Amygdala (tissue), 56 donors: Measurements from ENCODE around the gene AKTIP.

ENCODE experiments used
- DNase-seq, 56 donors: peaks; one replicate each; lab custom pipeline; 2025; lab: John Stamatoyannopoulos, UW

Gene AKTIP

DNA sequence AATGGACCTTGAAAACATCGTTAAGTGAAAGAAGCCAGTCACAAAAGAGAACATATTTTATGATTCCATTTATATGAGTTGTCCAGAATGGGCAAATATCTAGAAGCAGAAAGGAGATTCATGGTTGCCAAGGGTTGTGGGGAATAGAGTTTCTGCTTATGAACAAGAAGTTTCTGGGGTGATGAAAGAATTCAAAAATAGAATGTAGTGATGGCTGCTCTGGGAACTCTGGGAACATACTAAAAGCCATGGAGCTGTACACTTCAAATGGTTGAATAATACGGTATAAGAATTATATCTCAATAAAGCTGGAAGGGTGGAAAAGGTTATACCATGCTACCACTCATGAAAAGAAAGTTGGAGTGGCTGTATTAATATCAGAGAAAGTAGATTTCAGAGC is 18.5 kb downstream of the AKTIP start:
- no peak for DNase-seq

DNA sequence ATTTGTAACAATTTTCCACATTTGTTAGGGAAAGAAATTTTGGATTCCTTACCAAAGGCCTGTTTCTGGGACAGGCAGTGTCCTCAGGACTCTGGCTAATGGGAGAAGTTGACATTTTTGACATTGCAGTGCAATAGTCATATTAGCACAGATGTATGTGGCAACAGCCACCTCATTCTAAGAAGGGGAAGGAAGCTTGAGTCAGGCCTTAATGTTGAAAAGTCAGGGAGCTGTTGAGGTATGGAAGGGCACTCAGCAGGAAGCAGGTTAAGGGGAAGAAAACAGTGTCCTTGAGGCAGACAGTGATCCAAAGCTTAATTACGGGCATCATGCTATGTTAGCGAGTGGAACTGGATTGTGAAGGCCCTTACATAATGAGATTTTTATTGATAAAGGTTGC is 20.9 kb downstream of the AKTIP start:
- no peak for DNase-seq

DNA sequence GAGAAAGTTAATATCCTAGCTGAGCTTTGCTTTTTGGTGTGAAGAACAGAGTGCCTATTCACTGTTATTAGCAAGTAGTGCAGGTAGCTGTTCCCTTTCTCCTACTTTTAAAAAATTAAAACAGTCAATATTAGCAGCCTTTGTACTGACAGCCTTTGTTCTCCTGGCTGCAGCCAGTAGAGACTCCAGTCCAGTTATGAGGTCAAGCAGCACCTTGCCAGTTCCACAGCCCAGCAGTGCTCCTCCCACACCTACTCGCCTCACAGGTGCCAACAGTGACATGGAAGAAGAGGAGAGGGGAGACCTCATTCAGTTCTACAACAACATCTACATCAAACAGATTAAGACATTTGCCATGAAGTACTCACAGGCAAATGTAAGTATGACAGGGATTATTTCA is 22.6 kb downstream of the AKTIP start:
- no peak for DNase-seq

DNA sequence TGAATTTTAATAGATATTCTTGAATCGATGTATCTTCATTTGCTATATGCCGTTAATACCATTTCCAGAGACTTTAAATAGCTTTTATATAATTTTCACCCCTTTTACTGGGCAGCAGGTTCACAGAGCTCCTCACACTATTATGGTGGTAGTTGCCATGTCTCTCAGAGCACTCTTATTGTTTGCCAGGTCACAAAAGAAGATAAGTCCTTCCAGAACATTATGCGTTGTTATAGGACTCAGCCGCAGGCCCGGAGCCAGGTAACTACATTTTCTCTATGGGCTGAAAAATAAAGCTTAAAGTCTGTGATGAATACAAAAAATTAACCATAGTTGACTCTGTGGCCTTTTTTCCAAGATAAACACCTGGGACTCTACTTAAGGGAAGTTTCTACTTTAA is 24.0 kb downstream of the AKTIP start:
- DNase-seq, result no peak

DNA sequence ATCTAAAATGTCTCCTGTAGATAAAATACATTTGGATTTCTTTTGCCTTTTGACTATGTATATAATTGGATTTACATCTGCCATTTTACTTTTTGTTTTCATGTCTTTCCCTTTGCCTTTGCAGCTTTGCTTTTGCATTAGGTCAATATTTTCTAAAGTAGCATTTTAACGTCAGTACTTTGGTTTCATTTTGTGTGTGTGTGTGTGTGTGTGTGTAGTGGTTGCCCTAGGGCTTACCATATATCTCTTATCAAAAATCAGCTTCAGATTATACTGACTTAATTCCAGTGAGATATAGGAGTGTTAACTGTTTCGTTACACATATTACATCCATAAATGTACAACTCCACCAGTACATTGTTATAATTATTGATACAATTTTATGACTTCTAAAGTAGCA is 26.1 kb downstream of the AKTIP start:
- DNase-seq, result no peak

DNA sequence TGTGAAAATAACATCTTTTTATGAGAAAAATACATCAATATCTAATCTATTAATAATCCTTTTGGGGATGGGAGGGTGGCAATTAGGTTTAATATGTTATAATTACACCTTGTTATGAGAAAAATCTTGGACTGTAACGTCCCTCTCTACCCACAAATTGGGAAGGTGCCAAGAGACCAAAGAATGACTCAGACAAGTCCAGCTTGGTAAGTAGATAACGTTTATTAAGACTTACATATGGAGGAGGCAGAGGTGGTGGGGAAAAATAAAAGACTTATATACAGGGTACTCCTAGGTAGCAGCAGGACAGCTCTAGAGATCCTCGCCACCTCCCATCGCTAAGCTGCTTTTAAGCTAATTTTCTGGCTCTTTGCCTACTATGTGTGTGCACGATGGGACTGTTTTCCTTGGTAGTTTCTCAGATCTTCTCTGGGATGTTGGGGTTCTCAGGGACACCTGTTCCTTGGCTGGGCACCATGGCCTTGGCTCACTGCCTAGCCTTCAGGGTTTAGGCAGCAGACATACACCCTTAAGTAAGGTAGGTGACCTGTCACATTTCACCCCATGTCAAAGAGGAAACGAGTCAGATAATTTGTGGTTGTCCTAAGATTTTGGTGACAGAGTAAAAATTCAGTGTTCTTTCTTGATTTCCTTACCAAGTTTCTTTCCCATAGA is 37.3 kb downstream of the AKTIP start:
- peak in 2 of 56 donors; percentile 4 to 5 for DNase-seq

DNA sequence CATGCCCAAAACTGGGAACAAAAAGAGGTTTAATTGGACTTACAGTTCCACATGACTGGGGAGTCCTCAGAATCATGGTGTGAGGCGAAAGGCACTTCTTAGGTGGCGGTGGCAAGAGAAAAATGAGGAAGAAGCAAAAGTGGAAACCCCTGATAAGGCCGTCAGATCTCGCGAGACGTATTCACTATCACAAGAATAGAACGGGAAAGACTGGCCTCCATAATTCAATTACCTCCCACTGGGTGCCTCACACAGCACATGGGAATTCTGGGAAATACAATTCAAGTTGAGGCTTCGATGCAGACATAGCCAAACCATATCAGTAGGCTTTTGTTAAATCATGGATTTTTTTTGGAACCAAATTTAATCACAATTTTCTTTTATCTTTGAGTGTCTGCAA is 44.4 kb downstream of the AKTIP start:
- DNase-seq, result no peak

DNA sequence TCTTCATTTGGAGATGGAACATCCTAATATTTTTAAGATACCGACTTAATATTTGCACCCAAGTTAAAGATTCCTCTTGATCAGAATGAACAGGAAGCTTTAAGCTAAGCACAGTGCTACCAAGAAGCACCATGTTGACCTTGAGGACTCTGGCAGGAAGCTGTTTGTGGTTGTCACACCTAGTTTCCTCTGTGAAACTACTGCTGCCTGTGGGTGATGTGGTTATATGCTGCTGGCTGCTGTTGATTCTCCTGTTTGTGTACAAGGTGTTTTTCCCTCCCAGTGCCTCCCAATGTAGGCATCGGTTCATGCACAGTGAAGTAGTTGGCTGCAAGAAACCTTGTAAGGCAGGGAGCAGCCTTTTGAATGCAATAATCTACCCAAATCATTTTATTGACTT is 45.3 kb downstream of the AKTIP start:
- DNase-seq, result no peak

DNA sequence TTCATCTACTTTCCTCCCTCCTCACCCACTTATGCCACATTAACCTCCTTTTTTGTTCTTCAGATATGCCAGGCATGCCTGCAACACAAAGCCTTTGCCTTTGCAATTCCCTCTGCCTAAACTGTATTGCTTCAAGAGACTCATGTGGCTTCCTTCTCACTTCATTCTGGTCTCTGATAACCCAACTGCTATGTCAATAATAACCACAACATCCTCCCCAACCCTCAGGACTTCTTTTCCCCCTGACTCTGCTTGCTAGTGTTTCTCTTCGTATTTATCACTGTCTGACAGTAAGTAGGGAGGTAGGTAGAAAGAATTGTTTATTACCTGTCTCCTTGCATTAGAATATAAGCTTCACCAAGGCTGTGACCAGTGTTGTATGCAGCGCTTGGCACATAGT is 46.4 kb downstream of the AKTIP start:
- DNase-seq, result no peak

DNA sequence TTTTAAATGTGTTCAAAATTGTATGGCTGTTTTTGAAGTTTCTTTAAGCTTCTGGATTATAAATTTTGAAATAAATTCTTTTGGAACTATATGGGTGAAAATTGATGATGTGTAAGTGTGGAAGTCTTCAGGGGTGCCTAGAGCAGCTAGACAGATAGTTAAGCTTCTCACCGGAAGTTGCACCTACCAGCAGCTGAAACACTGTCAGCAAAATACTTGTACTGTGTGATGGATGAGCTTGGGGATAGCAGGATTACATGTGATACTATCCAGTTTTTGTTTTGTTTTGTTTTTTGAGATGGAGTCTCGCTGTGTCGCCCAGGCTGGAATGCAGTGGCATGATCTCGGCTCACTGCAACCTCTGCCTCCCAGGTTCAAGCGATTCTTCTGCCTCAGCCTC is 49.1 kb downstream of the AKTIP start:
- DNase-seq, result no peak

DNA sequence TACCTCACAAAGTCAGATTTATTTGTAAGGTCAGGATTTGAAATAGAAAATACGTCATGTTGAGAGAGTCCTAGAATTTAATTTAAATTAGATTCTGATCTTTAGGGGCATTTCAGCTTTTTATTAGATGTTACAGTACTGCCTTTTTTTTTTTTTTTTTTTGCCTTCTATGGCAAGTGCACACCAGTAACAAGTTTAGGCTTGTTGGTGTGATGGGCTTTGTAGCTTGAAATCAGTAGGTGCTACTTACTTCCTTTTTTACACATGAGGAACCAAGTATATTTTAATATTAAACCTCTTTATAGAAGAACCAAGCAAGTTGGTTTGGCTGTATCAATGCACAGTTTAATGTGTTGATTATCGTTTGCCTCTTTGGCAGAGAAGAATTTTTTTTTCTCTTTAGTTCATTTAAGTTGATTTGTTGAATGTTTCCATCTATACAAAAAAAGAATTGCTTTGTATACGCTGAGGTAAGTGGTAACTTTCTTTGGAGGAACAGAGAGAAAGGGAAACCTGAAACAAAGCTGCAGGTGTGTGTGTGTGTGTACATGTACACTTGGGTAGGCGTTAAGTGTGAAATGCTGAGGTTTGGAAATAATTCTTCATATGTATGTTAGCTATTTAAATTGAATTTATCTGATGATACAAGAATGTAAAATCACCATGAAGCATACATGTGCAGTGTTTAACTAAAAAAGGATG is 53.0 kb downstream of the AKTIP start:
- DNase-seq, result no peak

DNA sequence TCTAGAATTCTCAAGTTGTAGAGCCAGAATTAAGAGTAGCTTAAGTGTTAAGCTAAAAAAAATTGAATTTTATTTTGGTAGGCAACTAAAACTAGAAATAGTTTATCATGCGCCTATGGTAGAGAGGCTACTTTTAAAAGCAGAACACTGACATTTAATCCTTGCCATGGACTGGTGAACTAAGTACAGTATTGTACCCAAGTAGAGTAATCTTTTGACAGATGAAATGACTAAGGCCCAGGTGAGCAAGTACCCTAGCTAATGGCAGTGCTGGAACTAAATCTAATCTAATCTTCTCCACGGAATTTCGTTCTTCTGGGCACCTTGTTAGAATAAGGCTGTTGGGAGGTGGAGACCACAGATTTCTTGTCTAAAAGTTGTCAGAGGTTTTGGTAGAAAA is 56.9 kb downstream of the AKTIP start:
- no peak for DNase-seq

DNA sequence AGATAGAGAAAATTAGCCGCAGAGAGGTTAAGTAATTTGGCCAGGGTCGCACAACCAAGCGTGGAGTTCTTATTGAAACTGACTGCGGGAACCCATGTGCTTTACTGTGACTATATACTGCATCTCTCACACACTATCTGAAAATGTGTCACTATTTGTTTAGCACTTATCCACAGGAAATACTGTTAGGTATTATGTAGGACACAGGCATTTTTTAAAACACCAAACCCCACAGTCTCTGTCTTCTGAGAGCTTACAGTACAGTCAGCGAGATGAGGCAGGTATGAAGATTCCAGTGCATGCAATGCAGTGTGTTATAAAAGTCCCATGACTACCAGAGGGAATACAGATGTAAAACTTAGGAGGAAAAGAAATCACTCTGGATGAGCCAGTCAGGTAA is 57.5 kb downstream of the AKTIP start:
- no peak for DNase-seq
